GF-D8 (cell line): Measurements from ENCODE around the gene TDO2.

Experiments used
- DNase-seq: peaks from one replicate; lab custom pipeline; 2025; lab: John Stamatoyannopoulos, UW

TDO2 gene

DNA sequence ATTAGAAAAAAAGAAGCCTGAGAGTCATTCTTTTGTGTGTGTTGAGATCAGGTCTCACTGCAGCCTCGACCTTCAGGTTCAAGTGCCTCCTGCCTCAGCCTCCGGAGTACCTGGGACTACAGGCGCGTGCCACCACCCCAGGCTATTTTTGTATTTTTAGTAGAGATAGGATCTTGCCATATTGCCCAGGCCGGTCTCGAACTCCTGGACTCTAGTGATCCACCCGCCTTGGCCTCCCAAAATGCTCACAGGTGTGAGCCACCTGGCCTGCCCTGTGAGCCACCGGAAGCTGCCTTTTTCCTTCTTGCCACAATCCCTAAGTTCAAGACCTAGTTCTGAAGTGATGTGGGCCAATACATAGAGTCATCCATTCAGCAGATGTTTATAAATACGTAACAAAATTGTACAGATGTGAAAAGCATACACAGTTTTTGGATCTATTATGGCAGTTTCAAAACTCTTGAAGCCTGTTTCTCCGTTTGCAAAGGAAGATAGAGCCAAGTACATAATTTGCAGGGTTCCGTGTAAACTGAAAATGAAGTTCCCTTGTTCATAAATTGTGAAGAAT lies 50.7 kb downstream of the TDO2 start:
- no peak for DNase-seq

DNA sequence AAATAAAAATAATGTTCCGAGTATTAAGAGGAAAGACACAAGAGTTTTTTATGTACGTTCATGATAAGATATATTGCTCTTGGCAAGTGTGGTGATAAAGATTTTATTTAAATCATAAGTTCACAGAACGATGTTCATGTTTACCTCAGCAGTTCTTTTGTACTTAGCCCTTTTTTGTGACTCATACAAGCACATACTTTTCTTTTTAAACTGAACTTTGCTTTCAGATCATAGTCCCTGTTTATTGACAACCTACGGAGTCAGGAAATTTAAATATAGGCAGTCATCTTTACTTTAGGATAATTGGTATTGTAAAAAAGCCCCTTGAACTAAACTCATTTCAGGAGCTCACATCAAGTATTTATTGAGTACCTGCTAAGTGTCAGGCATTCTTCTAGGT lies 51.4 kb downstream of the TDO2 start:
- DNase-seq: no peak

DNA sequence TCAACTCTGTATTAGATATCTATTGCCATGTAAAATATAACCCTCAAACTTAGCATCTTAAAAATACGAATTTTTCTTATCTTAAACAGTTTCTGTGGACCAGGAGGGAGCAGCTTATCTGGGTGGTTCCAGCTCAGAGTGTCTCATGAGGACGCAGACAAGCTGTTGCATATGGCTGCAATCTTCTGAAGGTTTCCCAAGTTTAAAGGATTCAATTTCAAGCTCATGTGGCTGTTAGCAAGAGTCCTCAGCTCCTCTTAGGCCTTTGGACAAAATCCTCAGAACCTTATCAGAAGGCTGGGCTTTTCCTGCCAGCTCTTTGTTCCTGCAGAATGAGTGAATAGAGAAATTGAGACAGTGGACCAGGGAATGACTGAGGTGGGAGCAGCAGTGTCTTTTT lies 53.0 kb downstream of the TDO2 start:
- DNase-seq: no peak

DNA sequence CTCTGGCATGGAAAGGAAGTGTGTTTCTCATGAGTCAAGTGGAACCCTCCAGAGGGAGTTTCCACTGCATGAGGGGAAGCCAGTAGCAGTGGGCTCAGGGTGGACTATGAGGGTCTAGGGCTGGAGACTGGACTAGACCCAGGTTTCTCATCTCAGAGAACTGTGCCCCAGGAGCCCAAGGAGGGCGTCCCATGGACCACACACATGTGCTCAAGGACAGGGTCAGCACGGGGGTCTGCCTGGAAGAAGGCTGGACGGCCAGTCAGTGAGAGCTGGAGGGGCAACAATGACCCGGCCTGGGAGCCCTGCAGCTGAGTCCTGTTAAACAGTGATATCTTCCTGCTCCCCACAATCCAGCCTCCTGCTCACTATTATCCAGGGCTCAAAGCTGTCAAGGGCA lies 55.9 kb downstream of the TDO2 start:
- no peak for DNase-seq

DNA sequence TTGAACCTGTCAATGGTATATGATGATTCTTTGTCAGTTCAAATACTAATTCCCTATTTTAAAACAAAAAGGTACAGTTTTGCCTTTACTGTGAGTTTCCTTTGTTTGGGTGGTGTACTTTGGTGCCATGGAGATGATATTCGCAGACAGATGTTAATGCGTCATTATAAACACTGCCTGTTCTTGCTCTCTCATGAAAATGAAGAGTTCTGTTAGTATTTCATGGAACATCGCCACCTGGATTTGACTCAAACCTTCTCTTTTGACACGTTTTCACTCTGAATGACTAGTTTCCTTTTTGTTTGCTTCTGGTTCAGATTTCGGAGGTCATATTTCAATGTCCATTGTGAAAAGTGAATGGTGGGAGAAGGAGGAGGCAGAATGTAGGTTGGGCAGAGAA lies 57.0 kb downstream of the TDO2 start:
- no peak for DNase-seq

DNA sequence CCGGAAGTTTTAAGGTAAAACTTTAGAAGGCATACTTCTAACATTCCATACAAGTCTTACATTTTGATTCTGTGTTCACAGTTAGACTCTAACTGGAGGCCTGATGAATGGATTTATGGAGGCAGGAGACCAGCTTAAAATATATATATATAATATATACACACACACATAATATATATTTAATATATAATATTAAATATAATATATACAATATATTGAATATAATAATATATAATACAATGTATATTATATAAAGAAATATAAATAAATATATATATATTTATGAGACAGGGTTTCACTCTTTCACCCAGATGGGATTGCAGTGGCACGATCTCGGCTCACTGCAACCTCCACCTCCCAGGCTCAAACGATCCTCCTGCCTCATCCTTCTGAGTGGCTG lies 58.1 kb downstream of the TDO2 start:
- no peak for DNase-seq

DNA sequence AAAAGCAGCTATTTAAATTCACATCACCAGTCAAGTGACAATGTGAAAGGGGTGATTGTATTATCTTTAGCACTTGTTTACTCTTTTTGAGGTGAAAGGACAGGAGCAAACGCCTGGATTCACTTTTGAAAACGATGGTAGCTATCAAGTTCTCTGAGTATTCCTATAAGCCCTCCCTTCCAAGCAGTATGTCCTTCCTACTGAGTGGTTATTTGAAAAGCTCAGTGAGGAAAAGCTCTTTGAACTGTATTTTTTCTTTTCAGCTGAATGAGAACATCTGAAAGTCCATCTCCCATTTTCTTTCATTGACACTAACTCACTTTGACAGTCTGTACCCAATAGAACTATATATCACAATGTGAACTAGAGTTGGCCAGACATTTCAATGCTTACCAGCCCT lies 59.3 kb downstream of the TDO2 start:
- DNase-seq: no peak

DNA sequence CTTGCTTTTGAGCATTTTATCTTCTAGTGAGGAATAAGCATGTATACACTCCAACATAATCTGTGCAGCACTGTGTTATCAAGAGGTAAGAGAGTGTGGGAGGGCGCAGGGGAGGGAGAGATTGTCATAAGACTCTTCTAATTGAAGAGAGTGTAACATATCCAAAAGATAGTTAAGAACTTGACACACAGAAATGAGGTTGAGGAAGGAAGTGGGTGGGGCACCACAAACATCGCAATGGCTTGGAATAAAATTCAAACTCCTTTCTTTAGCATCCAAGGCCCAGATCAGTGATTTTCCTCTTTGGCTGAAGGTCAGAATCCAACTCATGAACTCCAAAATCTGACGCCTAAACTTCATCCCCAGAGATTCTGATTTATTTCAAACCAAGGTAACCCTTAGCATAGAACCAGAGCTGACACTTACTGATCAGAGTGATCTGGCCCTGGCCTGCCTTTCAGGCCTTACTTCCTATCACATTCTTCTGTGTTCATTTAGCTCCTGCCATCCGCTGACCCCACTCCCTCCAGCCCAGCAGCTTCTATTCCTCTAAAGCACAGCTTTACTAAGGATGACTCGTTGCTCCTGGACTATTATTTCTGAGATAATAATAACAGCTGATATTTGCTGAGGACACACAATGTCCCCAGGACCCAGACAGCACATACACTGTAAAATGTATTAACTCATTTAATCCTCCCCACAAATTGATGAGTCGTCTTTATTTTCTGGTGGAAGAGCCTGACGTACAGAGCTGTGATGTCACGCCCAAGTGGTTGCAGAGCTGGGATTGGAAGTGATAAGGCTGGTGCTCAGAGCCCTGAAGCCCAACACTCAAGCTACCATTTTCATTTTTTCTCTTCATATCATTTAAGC lies 60.8 kb downstream of the TDO2 start:
- DNase-seq: no peak

DNA sequence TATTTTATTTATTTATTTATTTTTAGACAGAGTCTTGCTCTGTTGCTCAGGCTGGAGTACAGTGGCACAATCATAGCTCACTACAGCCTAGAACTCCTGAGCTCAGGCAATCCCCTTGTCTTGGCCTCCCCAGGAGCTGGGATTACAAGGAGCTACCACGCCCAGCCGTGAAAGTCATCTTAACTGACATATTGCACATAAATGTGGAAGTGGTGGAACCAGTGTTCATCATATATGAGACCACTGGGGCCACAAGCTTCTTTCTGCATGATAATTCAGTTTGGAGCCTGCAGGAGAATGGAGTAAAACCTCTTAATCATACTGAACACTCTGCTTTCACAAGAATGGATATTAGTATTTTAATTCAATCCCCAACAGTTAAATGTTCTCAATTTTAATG lies 62.7 kb downstream of the TDO2 start:
- no peak for DNase-seq

DNA sequence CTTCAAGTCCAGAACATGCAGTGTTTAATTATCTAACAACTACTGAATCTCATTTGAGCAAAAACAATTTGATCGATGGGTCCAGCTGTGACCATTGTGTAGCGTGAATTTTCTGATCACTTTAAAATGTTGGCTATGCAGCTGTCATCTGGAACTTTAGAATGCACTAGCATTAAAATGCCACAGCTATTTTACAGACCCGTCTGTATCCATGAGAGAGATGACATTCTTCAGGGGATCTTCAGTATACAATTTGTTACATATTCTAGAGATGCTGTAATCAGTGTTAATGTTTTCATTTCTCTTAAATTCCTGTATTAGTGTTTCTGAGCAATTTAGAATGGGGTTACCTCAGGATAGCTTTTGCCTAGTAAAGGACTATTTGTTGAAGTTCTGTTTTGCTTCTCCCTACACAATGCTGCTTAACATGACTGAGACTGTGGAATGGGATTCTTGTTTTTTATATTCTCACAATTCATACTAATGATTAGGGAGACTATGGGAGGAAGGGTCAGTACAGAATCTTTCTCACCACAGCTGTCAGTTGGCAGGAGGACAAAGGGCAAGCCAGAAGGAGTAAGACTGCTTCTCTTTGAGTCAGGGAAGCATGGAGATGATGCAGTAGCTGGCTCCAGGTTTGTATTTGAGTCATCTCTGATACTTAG lies 63.4 kb downstream of the TDO2 start:
- no peak for DNase-seq
